Activated T-helper 1 cell treated with anti-CD3 and anti-CD28 coated beads, Interleukin-12 subunit alpha, Interleukin-12 subunit beta, Interleukin-2, Interleukin-4 antibody, amounts not matched to agents 30 ng/mL and 10 ng/mL and 1 ng/mL, durations not matched to agents 14 hours and 24 hours and 36 hours (primary cell): ENCODE measurements around the gene EZH1. TPM values are rescaled to one million over a fixed set of nuclear protein-coding genes. Genes with fewer than 3 reads are reported as not detected.
"Not testable (repeated sequence)": the region's sequence is repeated elsewhere in the genome, so short reads cannot be mapped to it uniquely, and the experiment has no call there.

Experiments
- DNase-seq: peaks from one replicate; pipeline ENCODE4 v3.0.0; 2021; ENCODE audit warnings: low spot score
- H3K27ac Mint-ChIP-seq: one replicate; pipeline ENCODE4 v1.8.0; 2021; ENCODE audit warnings: mild to moderate bottlenecking, mixed read lengths
- H3K27me3 Mint-ChIP-seq: one replicate; pipeline ENCODE4 v1.8.0; 2022; ENCODE audit warnings: mild to moderate bottlenecking, moderate library complexity, mixed read lengths; ENCODE audit not compliant: insufficient read depth
- H3K36me3 Mint-ChIP-seq: one replicate; pipeline ENCODE4 v1.8.0; 2021; ENCODE audit warnings: low read depth, mixed read lengths
- H3K4me1 Mint-ChIP-seq: one replicate; pipeline ENCODE4 v1.8.0; 2021; ENCODE audit warnings: low read depth, mixed read lengths
- H3K4me3 Mint-ChIP-seq: one replicate; pipeline ENCODE4 v1.8.0; 2021; ENCODE audit warnings: mild to moderate bottlenecking, moderate library complexity, mixed read lengths
- H3K9me3 Mint-ChIP-seq: one replicate; pipeline ENCODE4 v1.8.0; 2021; ENCODE audit warnings: mixed read lengths
- intact Hi-C: fragments of 100-400 bp; cut with micrococcal nuclease; formaldehyde crosslinking; loops from one replicate; pipeline ENCODE4 v1.15.1; 2024
- total RNA-seq: library from RNA; stranded (reverse); gene quantifications from 2 replicates; pipeline ENCODE4 v1.2.3, GENCODE V29; 2022

The EZH1 gene
- total RNA-seq, 1 donor from 2014 or later, result 35.6 TPM

GRCh38 chr17:42673885-42674754 is 70.7 kb downstream of the EZH1 start:
- peaks cover 48% of the 10 kb centered on the region for H3K27me3 Mint-ChIP-seq
- intact Hi-C loops, result loop anchor here (5.0 kb wide), 1 partner anchor 108 kb away; the partner anchor contains the start of gene WNK4
- peak overlapping the region; percentile 58 for H3K4me3 Mint-ChIP-seq
- DNase-seq, result no peak
- peaks cover 49% of the 10 kb centered on the region for H3K4me1 Mint-ChIP-seq
- peak overlapping the region; percentile 29 for H3K27ac Mint-ChIP-seq
- no peaks in the 10 kb centered on the region for H3K9me3 Mint-ChIP-seq
- peaks cover 3% of the 10 kb centered on the region for H3K36me3 Mint-ChIP-seq

DNA sequence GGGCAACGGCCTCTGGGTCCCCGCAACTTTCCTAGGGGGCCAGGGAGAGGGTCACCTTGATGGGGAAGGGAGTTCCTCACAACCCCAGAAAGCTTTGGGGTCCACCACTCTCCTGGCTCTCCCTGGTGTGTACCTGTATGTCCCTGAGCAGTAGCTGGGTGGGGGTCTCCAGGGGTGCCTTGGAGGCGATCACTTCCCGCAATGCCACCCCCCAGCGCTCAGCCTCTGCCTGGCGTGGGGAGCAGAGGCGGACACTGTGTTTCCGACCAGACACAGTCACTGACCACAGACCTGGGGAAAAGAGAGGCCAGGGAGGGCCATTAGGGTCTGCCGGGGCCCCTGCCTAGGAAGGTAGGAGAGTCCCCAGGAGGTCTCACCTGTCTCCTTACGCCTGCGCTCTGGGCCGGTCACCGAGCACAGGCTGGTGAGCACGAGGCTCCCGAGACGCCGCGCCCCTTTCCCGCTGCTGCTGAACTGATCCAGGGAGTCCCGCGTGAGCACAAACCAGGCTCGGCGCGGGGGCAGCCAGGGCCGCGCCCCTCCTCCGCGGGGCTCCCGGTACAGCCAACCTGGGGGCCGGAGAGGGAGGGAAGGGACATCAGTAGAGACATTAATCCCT is 71.5 kb downstream of the EZH1 start:
- Mint-ChIP-seq H3K4me3 (no peak overlapping the region), H3K27me3 (peaks cover 54% of the 10 kb centered on the region), H3K9me3 (no peaks in the 10 kb centered on the region), H3K4me1 (peaks cover 41% of the 10 kb centered on the region), H3K36me3 (peaks cover 5% of the 10 kb centered on the region), H3K27ac (no peak overlapping the region)
- intact Hi-C loops, result loop anchor here (5.0 kb wide), 1 partner anchor 109 kb away; the partner anchor contains the start of gene WNK4
- DNase-seq, result no peak

DNA sequence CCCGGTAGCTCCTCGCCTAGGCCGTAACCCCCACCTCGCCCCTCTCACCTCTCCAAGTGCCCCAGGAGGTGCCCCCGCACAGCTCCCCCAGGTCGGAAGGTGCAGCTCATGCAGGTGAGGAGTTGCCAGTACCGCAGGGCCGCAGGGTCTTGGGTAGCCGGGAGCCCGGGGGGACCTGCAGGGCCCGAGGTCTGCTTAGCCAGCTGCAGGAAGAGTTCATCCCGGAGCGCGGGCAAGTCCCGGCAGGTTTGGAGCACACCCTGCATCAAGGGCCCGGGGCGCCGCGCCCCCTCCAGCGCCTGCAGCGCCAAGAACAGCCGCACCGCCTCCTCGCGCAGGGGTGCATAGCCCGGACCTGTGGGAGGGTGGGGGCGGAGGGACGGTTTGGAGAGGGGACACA is 72.8 kb downstream of the EZH1 start:
- intact Hi-C loops, result loop anchor here (5.0 kb wide), 1 partner anchor 110 kb away; the partner anchor contains the start of gene WNK4
- H3K4me3 Mint-ChIP-seq, result no peak overlapping the region

DNA sequence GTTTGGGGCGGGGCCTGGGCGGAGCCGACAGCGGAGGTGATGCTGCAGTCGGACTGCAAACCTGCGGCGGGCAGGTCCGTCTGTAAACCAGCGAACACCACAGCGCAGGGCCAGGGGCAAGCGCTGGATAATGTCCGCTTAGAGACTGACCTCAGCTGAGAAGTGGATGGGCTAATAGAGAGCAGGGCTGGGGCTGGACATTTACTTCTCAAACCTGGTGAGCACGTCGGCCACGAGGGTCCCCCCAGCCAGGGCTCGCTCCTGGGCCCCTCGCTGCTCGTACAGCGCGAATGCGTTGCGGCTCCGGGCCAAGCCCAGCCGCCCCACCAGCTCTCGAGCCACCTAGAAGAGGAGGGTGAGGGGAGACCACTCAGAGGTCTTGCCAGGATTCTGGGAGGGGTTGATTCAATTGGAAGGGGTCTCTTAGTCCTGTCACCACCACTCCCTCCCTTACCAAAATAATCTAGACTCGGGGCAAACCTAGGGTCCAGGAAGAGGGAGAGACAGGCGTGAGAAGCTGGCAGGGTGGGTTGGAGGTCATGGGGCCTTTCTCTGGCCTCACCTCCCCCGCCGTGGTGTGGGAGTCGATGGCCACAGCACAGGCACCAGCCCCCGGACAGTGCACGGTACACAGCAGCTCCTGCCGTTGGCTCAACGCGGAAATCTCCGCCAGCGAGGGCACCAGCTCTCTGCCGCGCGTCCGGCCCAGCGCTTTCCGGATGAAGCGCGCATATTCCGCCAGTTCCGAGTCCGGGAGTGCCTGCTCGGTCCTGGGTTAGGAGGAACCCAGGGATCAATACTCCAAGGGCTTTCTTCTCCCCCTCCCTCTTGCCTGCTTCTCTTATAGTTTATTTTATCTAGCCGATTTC is 73.8 kb downstream of the EZH1 start:
- no peak overlapping the region for H3K27ac Mint-ChIP-seq
- H3K9me3 Mint-ChIP-seq, result no peaks in the 10 kb centered on the region
- peaks cover 49% of the 10 kb centered on the region for H3K27me3 Mint-ChIP-seq
- H3K36me3 Mint-ChIP-seq, result peaks cover 5% of the 10 kb centered on the region
- intact Hi-C loops, result loop anchor here (1.0 to 5.0 kb wide), 2 partner anchors 7 to 111 kb away; partner anchors contain the start of gene WNK4
- H3K4me1 Mint-ChIP-seq, result peaks cover 25% of the 10 kb centered on the region
- peak overlapping the region; percentile 74 for H3K4me3 Mint-ChIP-seq
- DNase-seq, result no peak

More for the DNA sequence above, 72.8 kb downstream of the EZH1 start:
- Mint-ChIP-seq H3K9me3 (no peaks in the 10 kb centered on the region), H3K27ac (no peak overlapping the region), H3K4me1 (peaks cover 28% of the 10 kb centered on the region), H3K27me3 (peaks cover 55% of the 10 kb centered on the region), H3K36me3 (peaks cover 5% of the 10 kb centered on the region)
- no peak for DNase-seq

GRCh38 chr17:42669977-42670788 is 74.7 kb downstream of the EZH1 start:
- Mint-ChIP-seq H3K4me1 (peaks cover 25% of the 10 kb centered on the region), H3K27me3 (peaks cover 49% of the 10 kb centered on the region), H3K36me3 (peaks cover 8% of the 10 kb centered on the region), H3K4me3 (peak overlapping the region; percentile 74), H3K27ac (no peak overlapping the region), H3K9me3 (no peaks in the 10 kb centered on the region)
- intact Hi-C loops, result loop anchor here (1.0 to 5.0 kb wide), 2 partner anchors 8 to 112 kb away; partner anchors contain the start of gene WNK4
- DNase-seq, result no peak

GRCh38 chr17:42669705-42669976 is 75.2 kb downstream of the EZH1 start:
- intact Hi-C loops, result no loop called here
- no peak for DNase-seq
- Mint-ChIP-seq H3K4me1 (peaks cover 22% of the 10 kb centered on the region), H3K4me3 (peak overlapping the region; percentile 15), H3K9me3 (no peaks in the 10 kb centered on the region), H3K27ac (no peak overlapping the region), H3K36me3 (peaks cover 8% of the 10 kb centered on the region), H3K27me3 (peaks cover 44% of the 10 kb centered on the region)

DNA sequence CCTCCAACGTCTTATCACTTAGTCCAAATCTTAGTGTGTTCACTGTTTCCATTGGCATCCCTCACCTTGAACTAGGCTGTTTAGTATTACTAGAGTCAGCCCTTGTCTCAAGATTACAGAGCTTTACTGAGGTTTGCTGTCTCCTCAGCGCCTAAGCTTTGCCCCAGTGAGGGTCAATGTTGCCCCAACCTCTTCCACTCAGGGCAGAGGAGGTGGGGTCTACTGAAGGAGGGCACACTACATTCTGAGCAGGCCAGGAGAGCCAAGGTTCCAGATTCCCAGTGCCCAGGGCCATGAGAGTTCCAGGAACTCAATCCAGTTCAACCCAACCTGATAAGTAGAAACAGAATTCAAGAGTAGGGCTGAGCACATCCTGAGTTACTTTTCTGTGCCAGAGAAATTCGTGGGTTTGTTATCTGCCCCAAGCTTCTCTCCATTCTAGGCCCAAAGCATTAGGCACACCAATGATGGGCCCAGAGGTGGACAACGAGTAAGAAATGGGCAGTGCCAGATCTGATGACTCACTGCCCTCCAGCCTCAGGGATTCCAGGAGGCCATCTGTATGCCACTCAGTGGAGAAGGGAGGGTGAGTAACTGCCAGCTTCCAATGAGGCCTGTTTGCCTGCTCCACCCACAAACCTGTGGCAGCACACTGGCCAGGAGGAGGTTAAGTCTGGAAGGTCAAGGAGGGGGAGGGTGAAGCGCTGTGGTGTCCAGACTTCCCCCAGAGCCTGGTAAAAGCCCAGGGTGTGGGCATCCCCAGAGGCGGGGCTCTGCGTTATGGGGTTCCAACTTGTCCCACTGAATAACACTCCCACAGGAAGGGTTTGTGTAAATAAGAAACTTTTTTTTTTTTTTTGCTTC is 77.5 kb downstream of the EZH1 start:
- Mint-ChIP-seq H3K9me3 (no peaks in the 10 kb centered on the region), H3K27me3 (peaks cover 30% of the 10 kb centered on the region), H3K4me1 (peaks cover 16% of the 10 kb centered on the region), H3K27ac (no peak overlapping the region), H3K4me3 (no peak overlapping the region), H3K36me3 (peaks cover 8% of the 10 kb centered on the region)
- intact Hi-C loops, result no loop called here
- DNase-seq, result no peak

DNA sequence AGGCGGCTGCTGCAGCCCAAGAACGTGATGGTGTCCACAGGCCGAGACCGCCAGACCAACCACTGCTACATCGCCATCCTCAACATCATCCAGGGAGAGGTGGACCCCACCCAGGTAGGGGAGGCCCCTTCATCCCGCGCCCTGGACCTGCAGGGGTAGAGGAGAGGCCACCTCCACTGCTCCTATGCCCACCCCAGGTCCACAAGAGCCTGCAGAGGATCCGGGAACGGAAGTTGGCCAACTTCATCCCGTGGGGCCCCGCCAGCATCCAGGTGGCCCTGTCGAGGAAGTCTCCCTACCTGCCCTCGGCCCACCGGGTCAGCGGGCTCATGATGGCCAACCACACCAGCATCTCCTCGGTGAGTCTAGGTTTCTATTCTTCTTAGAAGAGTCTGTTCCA is 78.7 kb downstream of the EZH1 start:
- Mint-ChIP-seq H3K36me3 (peaks cover 11% of the 10 kb centered on the region), H3K27me3 (peaks cover 22% of the 10 kb centered on the region)
- intact Hi-C loops, H3K9me3 Mint-ChIP-seq, DNase-seq, H3K27ac Mint-ChIP-seq, H3K4me1 Mint-ChIP-seq, H3K4me3 Mint-ChIP-seq: not testable (repeated sequence)

DNA sequence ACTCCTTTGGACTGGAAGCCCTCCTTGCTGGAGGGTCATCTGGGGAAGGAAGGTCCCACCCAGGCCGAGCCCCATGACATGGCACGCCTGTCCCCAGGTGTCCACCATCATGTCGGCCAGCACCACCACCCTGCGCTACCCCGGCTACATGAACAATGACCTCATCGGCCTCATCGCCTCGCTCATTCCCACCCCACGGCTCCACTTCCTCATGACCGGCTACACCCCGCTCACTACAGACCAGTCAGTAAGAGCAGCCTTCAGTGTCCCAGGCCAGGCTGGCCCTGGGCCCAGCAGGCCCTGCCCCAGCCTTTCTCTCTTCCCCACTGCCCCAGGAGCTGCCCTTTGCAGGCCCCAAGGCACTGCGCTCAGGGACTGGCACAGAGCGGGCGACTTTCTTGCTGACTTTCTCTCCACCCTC is 79.2 kb downstream of the EZH1 start:
- H3K4me1 Mint-ChIP-seq, result peaks cover 5% of the 10 kb centered on the region
- H3K27me3 Mint-ChIP-seq, result peaks cover 17% of the 10 kb centered on the region
- no peaks in the 10 kb centered on the region for H3K9me3 Mint-ChIP-seq
- intact Hi-C loops, result no loop called here
- peaks cover 11% of the 10 kb centered on the region for H3K36me3 Mint-ChIP-seq
- no peak overlapping the region for H3K4me3 Mint-ChIP-seq
- no peak overlapping the region for H3K27ac Mint-ChIP-seq
- no peak for DNase-seq

GRCh38 chr17:42660692-42661345 is 84.0 kb downstream of the EZH1 start:
- Mint-ChIP-seq H3K36me3 (peaks cover 6% of the 10 kb centered on the region), H3K4me1 (peaks cover 20% of the 10 kb centered on the region), H3K4me3 (peak overlapping the region; percentile 6), H3K9me3 (no peaks in the 10 kb centered on the region), H3K27ac (no peak overlapping the region), H3K27me3 (peaks cover 2% of the 10 kb centered on the region)
- no peak for DNase-seq
- intact Hi-C loops, result no loop called here

DNA sequence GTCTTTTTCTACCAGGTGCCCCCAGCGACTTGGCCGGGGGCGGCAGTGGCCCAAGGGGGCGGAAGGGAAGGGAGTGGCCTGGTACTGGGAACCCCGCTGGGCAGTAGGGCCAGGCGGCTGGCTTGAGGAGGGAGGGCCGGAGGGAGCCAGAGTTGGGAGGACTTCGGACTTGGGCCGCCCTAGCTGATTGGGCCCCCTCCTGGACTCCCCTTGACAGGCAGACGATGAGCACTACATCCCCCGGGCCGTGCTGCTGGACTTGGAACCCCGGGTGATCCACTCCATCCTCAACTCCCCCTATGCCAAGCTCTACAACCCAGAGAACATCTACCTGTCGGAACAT is 84.9 kb downstream of the EZH1 start:
- DNase-seq, H3K27ac Mint-ChIP-seq, H3K36me3 Mint-ChIP-seq, H3K27me3 Mint-ChIP-seq, H3K9me3 Mint-ChIP-seq: not testable (repeated sequence)
- intact Hi-C loops, result loop anchor here (1.0 to 2.0 kb wide), 2 partner anchors 19 to 51 kb away; partner anchors contain the start of genes RETREG3 and TUBG1
- H3K4me1 Mint-ChIP-seq, result peaks cover 26% of the 10 kb centered on the region
- peak overlapping the region; percentile 86 for H3K4me3 Mint-ChIP-seq
